HG03460 (cell line): ENCODE measurements around the gene AHRR.
"Not testable (repeated sequence)": the region's sequence is repeated elsewhere in the genome, so short reads cannot be mapped to it uniquely, and the experiment has no call there.

Source experiments
- ATAC-seq: cut with Tn5 transposase; IDR thresholded peaks from one replicate; pipeline ENCODE4 v1.9.1; 2021; ENCODE audit not compliant: unreplicated experiment

The AHRR gene

DNA sequence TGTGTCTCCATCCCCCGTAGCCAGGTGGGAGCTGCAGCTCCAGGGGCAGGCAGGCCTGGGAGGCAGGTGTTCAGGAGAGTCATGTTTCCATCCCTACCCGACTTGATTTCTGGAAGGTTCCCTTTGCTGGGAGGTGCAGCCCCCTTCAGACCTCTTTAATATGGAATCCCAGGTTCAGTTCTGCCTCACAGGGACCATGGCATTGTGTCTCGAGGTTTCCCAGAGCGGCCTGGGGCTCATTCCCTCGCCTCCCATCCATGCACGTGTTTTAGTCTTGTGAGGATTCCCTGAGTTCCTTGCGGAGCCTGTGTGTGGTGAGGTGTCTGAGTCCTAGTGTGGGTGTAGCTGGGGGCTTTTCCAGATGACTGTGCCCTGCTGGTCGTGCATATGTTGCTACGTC lies 16.5 kb upstream of the AHRR start:
- ATAC-seq = no peak

DNA sequence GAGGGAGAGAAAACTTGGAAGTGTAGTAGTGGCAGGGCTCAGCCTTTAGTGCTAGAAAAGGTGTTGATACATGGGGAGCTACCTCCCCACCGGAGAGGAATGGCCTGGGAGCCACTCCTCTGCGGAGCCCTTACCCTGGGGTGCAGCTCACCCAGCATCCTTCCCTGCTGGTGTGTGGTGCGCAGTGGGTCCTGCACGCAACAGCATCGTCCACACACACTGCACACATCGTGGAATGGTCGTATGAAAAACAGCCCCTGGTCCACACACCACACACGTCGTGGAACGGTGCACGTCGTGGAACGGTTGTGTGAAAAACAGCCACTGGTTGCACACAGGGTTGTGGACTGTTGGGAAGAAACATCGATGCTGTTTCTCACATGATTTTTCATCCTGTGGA lies 16.1 kb upstream of the AHRR start:
- no peak for ATAC-seq

DNA sequence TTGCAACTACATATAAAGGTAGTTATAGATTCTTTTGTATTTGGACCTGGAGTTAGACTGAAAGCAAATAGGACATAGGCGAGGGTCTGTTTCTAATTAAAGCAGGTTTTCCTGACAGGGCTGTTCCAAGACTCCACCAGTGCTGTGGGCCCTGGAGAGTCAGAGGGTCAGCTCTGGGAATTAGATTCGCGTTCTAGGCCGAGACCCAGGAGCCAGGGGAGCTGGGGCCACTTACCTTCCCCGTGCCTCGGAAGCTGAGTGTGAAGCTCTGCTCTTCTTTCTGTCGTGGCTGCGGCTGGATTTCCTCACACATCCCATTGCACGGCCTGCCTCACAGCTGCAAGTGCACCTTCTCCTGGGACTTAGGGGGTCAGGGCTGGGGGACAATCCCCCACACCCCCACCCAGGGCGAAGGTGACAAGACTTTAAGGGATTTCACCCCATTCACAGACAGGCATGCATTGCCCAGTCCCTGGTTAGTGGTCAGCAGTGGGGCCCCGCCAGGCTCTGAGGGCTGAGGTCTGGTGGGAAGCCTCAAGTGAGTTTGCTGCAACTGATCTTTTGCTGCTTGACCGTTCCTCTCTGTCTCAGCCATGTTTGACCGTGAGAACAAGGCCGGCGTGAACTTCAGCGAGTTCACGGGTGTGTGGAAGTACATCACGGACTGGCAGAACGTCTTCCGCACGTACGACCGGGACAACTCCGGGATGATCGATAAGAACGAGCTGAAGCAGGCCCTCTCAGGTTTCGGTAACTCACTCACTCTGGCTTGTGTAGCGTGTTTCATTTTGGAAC lies 15.3 kb upstream of the AHRR start:
- ATAC-seq = no peak

DNA sequence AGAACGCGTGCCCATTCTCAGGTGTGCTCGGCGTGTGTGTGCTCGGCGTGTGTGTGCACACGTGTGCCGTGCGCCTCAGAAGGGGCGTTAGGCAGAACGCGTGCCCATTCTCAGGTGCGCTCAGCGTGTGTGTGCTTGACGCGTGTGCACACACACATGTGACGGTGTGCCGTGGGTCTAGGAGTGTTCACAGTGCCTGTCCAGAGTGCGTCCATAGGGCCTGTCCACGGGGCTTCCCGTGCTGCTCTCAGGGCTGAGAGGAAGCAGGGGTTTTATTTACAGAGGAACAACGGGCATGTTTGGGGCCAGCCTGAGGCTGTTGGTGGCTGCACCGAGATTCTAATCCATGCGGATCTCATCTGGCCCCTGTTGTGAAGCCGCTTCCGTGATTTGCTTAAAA lies 14.2 kb upstream of the AHRR start:
- no peak for ATAC-seq

DNA sequence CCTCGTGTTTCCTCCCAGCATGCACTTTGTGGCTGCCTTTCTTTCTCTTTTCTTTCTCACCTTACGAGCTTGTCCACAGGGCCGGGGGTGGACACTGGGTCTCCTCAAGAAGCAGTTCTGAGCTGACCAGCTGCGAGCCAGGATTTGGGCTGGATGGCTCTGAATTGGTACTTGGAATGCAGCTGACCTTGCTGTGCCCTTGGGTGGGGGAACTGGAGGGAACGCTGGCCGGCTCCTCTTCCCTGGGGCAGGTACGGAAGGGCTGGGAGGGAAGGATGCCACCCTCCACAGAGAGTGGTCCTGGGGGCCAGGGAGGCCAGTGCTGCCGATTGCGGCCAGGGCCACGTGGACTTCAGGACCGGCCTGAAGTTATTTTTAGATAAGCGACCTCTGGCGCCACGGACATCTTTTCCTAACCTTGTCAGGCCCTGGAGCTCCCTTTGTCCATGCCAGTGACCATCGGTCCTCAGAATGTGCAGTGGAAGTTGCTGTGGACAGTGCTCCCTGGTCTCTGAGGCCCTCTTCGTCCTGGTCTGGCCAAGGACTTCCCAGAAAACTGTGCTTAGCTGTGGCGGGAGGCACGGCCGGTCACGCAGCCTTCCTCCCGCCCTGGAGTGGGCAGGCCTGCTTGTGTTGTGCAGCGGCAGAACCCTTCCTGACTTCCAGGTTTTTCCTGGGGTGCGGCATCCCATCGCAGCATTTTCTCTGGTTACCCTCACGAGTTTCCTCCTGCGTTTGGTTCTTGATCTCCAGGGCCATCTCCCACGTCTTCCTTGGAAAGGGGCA lies 13.5 kb upstream of the AHRR start:
- ATAC-seq = no peak

DNA sequence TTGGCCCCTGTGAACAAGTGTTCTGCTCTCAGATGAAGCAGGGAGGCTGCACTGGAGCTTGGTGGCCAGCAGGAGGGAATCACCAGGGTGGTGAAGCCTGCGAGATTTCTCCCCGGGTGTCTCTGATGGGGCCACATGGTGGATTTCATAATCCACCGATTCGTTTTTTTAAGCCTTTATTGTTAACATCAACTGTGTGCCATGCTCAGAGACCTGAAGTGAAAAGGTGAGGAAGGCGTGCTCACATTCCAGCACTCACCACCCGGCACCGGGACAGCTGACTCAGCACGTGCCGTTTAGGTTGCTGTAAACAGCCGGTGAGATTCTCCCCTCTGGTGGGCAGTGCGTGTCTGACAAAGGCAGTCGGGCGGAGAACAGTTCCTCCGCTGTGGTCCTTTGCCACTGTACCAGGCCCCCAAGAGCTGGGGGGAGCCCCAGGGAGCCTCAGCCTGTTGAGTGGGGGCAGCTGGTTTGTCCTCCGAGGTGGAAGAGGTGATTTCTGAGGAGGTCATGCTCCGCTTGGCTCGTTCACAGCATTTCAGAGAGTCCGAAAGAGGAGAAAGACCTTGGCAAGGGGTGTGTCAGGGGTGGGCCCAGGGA lies 12.7 kb upstream of the AHRR start:
- ATAC-seq = no peak

DNA sequence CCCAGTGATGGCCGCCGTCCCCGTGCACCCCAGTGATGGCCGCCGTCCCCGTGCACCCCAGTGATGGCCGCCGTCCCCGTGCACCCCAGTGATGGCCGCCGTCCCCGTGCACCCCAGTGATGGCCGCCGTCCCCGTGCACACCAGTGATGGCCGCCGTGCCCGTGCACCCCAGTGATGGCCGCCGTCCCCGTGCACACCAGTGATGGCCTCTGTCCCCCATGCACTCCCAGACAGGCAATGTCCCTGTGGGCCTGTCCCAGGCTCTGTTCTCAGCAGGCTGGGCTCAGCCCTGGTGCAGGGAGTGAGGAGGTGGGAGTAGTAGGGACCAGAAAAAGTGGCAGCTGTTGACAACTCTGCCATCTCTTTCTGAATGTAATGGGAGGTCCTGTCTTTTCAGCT lies 11.7 kb upstream of the AHRR start:
- not testable (repeated sequence) for ATAC-seq

DNA sequence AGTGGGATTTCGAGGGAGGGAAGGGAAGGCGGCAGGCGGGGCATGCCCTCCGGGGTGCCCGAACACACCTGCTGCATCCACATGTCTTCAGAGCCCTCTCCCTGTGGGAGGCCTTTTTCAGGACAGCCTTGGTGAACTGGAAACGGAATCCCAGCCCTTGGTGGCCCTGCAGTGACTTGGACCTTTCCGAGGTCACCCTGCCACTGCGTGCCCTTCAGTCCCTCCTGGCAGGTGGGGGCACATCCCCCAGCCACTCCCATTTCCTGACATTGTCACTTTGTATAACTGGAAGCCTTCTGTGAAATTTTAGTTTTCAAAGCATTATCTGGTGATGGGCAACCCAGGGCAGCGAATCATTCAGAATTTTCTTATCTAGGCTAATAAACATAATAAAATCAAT lies 11.0 kb upstream of the AHRR start:
- no peak for ATAC-seq

DNA sequence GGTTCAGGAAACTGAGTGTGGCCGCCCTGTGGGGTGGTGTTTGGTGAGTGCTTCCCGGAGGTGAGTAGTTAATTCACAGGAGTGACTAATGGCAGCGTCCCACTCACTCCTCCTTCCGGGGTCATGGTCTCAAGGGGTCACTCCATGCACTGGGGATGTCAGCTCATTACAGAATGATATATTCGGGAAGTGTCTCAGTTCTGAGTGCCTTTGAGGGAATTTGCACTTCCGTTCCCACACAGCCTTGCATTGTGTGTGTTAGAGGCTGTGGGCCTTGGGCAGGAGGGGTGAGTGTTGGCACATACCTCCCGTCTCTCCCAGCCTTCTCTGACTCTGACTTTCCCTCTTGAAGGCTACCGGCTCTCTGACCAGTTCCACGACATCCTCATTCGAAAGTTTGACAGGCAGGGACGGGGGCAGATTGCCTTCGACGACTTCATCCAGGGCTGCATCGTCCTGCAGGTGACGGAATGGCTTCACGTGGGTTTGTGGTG lies 10.5 kb upstream of the AHRR start:
- no peak for ATAC-seq

DNA sequence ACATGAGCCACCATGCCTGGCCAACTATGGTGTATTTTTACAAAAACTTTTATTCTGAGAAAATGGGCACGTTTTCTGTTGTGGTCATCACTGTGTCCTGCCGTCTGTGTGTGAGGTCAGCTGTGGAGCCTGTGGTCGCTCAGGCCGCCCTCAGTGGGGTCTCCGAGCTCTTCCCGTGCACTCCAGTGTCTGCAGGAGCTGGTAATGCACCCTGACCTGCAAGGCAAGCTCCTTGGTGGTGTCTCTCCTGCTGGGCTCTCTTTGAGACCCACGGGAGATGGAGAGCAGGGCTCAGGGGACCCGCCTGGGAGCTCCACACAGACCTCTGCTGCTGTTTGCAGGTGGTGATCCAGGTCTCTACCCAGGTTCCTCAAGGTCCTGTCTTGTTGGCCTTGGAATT lies 9.6 kb upstream of the AHRR start:
- no peak for ATAC-seq

DNA sequence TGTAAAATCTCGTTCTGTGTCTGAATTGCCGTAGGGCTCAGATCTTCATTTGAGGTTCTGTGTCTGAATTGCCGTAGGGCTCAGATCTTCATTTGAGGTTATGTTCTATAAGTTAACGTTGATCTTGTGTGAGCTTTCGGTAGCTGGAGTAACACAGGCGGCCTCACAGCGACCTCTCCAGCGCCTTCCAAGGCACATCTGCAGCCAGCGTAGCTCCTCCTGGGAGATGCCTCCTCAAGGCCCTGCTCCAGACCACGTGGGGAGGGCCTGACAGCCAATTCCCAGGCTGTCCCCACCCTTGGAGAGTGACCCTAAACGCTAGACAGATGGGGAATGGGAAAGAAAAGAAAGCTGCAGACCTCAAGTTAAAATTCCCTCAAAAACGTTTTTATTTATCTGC lies 8.7 kb upstream of the AHRR start:
- no peak for ATAC-seq

DNA sequence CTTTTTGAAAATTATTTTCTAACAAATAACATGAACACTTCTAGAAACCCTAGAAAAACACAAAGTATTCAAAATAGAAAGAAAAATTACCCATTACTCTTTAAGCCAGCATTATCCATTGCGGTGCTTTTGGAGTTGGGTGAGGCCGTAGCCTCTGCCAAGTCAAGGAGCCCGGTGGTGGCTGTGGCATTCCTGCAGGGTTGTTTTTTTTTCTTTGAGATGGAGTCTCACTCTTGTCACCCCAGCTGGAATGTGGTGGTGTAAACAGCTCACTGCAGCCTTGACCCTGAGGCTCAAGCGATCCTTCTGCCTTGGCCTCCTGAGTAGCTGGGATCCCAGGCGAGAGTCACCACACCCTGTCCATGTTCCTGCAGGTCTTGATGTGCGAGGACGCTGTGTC lies 8.2 kb upstream of the AHRR start:
- ATAC-seq = no peak

DNA sequence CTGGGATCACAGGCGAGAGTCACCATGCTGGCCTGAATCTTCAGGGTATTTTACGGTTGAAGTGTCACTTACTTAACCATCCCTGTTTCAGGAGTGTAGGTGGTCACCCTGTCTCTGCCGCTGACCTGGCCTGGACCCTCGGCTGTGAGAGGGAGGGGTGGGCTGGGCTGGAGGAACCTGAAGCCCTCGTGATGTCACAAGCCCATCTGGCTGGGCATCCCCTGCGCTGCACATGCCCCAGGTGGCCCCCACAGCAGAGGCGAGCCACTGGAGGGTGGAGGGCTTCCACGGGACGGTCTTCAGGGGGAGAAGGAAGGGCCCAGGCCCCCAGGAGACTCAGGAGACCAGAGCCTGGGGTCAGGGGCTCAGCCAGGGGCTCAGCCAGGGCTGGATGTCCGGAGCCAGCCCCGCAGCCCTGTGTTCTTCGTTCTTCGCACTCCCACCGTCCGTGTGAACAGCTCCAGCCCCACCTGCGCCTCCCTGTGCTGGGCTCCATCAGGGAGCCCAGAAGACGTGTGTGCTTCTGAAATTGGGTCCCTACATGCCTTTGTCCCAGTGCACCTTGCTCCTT lies 7.6 kb upstream of the AHRR start:
- no peak for ATAC-seq

DNA sequence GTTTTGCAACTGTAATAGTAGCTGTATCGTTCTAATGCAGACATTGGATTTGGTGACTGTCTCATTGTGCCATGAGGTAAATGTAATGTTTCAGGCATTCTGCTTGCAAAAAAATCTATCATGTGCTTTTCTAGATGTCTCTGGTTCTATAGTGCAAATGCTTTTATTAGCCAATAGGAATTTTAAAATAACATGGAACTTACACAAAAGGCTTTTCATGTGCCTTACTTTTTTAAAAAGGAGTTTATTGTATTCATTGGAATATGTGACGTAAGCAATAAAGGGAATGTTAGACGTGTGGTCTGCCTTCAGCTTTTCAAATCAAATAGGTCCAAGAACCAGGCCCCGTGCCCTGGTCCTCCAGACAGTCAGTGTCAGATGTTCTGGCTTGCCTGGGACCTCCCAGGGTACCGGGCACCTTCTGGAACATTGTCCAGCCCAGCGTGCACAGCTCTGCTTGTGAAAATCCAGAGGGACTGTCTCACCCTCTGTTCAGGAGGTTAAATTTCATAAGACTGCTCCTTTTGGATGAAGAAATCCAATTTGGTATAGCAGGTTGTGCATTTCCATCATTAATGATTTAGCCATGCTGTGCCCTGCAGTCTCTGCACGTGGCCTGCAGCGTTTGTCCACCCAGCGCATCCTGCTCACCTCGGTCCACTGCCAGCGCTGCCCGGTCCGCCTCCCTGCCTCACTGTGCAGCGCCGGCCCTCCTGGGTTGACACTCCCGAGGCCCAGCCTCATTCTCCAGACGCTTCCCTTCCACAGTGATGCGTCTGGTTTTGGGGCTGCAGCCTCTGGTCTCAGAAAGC lies 6.6 kb upstream of the AHRR start:
- no peak for ATAC-seq

DNA sequence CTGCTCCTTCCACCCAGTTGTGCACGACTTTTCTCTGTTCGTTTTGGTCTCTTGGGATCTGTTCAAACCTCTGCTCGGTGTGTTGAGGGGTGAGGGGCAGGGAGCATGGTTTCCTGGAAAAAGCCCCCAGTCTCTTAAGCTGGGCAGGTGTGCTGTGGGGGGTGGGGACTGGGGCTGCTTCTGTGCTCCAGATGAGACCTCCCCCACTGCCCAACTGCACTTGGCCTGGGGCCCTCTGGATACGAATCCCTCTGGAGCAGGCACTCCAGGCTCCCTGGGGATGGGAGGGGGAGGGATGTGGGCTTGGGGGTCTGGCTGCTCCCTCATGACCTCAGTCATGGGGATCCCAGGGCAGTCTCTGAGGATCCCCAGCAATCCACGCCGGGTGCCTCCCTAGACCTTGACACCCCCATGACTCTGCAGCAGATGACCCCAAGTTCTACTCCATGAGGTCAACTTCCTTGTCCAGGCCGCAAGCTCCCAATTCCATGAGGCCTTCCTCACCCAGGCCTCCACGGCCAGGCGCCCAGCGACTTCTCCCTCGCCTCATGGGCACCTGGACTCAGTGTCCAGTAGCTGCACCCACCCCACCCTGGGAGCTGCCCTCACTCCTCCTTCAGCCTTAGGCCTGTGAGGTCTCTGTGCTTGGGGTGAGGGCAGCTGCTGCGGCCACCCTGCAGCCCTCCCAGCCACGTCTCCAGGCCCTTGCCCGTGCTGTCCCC lies 5.9 kb upstream of the AHRR start:
- ATAC-seq = no peak

DNA sequence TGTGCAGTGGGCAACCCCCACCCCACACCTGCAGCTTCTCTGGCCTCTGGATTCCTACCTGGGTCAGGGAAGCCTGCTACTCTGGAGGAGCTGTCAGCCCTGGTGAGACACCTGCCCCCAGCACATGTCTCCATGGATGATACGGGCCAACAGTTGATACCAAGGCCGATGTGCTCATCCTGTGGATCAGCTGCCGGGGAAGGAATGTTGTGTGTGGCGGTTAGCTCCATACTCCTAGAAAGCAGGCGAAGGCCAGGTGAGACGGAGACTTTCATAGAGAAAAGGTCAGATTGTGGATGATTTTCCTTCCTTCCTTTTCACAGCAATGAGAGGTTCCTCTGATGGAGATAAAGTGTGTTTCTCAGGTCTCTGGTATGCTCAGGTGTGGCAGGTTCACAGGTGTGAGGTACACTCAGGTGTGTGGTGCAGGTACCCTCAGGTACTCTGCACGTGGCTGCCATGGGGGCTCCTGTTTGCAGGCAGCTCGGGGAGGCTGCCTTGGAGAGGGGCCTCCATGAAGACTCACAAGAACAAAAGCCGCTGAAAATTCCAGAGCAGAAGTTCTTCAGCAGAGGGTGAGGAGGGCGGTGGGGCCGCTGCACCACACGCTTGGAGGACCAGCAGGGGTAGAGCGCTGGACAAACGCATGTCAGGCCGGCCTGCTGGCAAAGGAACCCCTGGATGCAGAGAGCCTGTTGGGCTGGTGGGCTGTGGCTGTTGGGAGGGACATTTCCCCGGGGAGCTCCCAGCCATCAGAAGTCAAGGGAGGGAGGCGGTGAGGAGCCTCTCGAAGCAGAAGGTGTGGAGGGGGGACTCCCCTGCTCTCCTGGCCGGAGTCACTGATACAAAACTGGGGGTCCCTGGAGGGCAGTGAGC lies 5.1 kb upstream of the AHRR start:
- no peak for ATAC-seq

DNA sequence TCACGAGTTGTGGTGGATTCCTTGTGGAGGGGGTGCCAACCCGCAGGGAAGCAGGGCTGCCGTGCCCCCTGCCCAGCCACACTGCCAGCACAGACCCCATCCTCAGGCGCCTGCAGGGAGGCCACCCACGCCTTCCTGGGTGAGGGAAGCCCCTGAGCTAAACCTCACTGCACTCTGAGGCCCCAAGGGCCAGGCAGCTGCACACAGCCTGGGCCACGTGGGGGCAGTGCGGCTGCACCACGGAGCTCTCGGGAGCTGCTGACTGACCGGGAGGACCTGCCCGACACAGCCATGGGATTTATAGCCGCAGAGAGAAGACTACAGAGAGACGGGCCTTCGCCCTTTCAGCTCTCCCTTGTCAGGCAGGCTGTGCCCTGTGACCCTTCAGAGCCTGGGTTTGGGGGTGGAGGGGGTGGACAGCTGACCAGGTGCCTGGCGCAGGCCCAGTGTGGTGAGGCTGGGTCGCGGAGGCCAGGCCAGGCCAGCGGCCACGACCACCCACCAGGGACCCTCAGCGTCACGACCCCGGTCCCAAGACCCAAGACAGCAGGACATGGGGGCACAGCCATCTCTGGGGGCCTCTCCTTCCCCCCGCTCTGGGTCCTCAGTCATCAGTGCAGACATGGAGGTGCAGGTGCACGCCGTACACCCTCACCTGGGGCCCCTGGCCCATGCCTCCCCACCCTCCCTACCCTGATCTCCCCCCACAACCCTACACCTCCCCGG lies 4.3 kb upstream of the AHRR start:
- peak; percentile 77 for ATAC-seq

DNA sequence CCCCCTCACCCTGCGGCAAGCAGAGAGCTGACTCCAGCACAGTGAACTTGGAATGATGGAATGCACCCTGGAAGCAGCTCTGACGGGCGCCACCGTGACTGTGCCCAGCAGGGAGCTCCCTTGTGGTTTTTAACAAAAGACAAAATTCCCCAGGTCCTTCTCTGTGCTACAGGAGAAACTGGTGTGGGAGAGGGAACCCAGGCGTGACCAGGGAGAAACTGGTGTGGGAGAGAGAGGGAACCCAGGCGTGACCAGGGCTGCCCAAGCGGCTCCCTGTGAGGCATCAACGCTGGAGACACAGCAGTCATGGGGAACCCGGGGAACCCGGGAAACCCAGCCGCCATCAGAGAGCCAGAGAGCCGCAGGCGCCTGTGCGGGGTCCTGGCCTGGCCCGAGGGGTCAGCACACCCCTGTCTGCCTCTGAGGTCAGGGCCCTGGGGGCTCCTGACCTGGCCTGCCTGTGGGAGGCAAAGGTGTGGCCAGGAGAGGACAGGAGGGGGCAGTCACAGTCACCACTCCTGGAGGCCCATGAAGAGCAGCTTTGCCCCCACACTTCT lies 3.1 kb upstream of the AHRR start:
- no peak for ATAC-seq
